GM19452 (cell line): ENCODE results near the gene LRRC70.
"Not testable (repeated sequence)": the region's sequence is repeated elsewhere in the genome, so short reads cannot be mapped to it uniquely, and the experiment has no call there.

ENCODE experiments used
- ATAC-seq: cut with Tn5 transposase; IDR thresholded peaks from one replicate; pipeline ENCODE4 v1.9.1; 2021; ENCODE audit not compliant: unreplicated experiment

LRRC70 gene

DNA sequence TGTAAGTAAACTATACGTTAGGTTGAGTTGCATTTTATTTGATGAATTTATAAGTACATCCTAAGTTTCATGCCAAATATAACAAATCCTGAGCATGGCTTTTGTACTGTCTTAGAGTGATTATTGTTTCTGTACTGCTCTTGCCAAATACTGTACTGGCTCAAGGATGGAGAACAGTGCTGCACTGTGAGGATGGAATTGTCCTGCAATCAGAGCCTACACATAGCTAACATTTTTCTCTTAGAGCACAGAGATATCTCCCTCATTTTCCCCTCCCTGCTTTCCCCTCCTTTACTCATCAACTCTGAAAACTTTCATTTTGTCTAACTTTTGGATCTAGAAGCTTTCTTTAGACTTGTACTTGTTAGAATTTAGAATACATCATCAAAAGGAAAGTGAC is 28.3 kb downstream of the LRRC70 start:
- ATAC-seq: no peak

DNA sequence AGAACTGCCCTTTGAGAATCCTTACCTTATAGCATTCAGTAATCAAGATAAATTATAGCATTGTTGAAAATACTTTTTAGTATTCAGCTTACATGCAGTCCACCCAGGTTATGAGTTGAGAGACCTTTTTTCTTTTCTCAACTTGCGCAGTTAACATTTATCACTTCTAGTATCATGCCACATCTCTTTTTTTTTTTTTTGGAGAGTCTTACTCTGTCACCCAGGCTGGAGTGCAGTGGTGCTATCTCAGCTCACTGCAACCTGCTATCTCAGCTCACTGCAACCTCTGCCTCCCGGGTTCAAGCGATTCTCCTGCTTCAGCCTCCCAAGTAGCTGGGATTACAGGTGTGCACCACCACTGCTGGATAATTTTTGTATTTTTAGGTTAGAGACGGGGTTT is 29.0 kb downstream of the LRRC70 start:
- ATAC-seq: no peak

DNA sequence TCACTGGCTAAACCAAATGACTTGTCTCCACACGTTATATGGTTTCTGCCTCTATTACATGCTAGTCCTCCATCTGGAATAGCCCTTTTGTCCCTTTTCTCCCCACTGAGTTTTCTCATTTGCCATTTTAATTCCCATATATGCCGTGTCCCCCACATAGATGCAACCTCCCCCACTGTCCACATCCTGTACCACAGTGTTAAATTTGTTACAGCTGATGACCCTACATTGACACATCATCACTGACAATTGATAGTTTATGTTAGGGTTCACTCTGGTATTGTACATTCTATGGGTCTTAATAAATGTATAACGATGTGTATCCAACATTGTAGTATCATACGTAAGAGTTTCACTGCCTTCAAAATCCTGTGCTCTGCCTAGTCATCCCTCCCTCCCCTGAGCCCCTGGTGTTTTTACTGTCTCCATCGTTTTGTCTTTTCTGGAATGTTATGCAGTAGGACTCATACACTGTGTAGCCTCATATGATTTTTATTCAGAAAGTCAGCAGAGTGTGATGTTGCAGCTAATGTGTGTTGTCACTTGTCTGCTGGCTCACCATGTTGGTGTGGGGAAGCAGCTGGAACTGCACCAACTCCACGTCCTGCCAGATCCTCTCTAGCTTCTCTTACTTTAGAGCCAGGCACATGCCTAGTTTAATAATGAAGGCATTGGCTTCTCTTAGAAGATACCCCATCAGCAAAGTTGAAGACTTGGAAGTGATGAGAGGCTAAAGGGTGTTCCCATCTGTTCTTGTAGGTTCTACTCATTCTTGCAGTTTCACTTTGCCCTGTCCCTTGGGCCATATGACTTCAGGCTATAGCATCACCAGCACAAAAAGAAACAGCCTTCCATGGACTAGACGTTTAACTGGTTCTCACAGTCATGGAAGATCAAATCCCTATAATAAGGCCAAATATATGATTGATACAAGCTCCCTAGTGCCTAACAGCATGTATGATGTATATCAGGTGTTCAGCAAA is 30.2 kb downstream of the LRRC70 start:
- no peak for ATAC-seq

DNA sequence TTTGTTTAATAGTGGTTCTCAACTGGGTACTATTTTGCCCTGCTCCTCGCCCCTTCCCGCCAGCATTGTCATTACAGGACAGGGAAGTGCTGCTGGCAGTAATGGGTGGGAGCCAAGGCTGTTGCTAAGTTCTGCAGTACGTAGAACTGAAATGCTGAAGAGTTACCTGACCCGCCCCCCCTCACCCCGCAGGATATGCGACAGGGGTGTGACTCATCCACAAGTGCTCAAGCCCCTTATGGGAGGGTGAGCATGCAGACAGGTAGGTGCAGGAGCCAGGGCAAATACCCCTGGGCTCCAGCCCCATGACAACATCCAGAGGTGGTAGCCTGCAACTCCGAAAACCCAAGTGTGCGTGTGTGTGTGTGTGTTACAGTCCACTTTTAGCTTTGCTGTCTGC is 35.7 kb downstream of the LRRC70 start:
- ATAC-seq: no peak

DNA sequence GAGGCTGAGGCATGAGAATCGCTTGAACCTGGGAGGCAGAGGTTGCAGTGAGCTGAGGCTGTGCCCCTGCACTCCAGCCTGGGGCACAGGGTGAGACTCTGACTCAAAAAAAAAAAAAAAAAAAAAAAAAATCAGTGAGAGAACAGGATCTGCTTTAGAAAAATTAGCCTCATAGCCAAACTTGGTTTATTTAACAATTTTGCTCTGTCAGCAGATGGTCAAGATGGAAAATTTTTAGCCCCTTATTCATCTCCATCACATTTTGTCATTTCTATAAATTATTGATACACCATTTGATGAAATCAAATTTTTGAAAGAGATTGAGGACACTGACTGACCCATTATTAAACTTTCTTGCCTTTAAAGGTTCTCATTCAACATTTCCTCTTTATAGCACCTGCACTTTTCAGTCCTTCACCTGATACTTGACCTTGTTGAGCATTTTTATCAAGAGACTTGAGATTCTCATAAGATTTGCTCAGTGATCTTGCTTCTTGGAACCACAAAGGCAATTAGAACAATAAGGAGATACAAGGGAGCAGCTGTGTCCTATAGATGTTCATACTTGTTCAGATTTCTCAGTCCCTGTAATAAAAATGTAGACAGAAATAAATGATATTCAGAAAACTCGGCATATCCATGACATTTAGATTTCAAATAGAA is 38.1 kb downstream of the LRRC70 start:
- no peak for ATAC-seq

DNA sequence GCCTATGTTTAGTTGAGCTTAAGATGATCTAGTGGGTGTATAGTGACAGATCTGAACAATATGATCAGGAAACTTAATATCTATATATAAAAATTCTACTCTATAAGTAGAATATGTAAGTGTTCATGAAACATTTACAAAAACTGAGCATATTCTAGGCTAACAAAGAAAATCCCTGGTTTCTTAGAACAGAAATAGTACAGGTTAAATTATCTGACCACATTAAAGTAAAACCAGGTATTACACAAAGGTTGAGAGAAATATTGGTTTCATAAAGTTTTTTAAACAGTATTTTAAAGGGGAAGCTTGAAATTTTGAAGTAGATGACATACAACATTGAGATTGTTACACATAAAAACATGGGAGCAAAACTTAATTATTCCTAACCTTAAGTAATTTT is 39.3 kb downstream of the LRRC70 start:
- ATAC-seq: no peak

DNA sequence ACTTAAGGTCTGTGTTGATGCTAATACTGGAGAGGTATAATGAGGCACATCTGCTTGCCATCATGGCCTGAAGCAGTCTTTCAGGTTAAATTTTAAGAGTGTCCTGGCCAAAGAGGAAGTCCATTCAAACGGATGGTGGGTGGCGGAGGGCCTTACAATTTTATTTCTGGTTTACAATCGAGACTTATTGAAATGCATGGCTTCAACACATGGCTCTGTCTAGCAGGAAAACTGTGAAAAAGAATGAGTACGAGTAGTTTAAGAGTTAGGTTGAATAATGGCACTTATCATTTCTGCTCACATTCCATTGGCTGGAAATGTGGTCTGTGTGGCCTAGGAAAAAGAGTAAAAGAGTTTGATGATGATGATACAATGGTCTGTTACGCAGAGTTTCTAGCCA is 42.1 kb downstream of the LRRC70 start:
- no peak for ATAC-seq

DNA sequence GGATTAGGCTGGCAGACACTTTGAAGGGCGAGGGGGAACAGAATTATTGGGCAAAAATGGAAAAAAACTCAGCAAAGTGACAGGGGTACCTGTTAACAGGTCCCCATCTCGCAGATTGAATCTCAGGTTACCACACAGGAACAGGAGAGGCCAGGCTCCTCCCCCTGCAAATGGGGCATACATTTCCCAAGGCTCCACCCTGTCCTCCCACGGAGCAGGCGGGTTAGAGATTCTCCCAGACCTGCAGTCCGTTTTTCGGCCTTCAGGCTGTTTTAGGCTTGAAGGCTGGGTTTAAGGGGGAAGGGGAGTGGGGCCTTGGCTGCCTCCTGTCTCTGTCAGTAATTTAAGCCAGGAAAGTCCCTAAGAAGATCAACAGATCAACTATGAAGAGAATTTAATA is 42.7 kb downstream of the LRRC70 start:
- ATAC-seq: no peak

DNA sequence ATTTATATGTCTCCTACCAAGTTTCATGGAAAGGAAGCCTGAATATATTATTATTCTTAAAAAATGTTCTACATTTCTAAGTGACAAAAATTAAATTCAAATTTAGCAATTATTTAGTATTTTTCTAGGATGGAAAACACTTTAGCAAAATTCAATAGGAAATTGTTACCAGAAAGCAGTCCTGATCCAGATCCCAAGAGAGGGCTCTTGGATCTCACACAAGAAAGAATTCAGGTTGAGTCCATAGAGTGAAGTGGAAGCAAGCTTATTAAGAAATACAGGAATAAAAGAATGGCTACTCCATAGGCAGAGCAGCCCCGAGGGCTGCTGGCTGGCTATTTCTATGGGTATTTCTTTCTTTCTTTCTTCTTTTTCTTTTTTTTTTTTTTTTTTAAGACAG is 44.7 kb downstream of the LRRC70 start:
- ATAC-seq: no peak

DNA sequence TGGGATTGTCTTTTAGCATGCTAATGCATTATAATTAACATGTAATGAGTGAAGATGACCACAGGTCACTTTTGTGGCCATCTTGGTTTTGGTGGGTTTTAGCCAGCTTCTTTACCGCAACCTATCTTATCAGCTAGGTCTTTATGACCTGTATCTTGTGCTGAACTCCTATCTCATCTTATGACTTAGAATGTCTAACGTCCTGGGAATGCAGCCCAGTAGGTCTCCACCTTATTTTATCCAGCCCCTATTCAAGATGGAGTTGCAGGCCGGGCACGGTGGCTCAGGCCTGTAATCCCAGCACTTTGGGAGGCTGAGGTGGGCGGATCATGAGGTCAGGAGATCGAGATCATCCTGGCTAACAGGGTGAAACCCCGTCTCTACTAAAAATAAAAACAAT is 45.8 kb downstream of the LRRC70 start:
- not testable (repeated sequence) for ATAC-seq

DNA sequence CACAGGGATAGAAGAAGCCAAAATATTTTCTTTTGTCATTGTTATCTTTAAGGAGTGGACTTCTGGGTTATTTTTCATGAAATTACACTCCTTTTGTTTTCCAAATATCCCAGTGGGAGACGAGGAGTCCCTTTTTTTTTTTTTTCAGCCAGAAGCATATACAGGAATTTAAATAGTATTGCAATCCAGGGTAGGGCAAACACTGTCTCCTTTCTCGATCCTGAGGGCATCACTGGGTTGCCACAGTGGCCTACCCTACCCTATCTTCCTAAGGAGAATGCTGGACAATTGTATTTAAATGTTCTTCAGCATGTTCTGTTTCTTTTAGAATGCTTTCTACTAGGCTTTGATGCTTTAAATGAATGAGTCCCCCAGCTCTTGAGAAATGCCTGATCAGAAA is 47.9 kb downstream of the LRRC70 start:
- no peak for ATAC-seq

DNA sequence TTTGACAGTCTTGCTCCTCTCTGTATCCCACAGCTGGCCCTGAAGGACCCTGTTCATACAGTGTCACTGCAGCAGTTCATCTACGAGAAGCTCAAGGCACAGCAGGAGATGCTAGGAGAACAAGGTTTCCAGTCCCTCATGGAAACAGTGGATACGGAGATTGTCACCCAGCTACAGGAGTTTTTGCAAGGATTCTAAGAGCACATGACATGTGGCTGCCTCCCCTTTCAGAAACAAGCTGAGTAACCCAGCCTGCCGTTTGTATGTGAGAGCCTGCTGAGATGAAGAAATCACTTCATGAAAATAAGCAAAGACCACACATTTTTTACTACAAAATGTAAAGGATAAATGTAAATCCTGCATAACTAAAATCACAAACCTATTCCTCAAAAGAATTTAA is 48.5 kb downstream of the LRRC70 start:
- ATAC-seq: no peak

DNA sequence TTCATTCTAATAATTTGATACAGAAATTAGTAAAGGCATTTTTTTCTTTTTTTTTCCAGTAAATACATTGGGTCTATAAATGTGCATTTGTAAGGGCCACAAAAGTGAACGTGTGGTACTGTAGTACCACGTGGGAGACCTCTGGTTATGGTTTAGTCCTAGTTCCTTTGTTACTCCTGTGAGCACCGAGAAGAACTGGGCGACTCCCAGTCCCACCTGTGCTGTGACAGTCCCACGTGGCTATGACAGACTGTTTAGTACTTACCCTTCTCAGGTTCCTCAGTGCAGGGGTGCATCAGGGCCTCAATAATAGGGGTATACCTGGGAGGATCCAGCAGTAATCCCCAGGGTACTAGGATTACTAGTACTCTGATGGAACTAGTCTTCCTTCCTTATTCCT is 49.3 kb downstream of the LRRC70 start:
- ATAC-seq: no peak
